A549 treated with DMSO at 1 μM for 4 hours (cell line): ENCODE data around the gene HCN2. TPM values are rescaled to one million over a fixed set of nuclear protein-coding genes. Genes with fewer than 3 reads are reported as not detected.

Experiments
- total RNA-seq: library from RNA; stranded (reverse); fragments of 200-300 nt; extraction: Qiagen RNA extraction; gene quantifications from 5 replicates; pipeline ENCODE4 v1.2.3, GENCODE V29; 2022; ENCODE audit warnings: low read depth

Gene HCN2
- 30.9 to 43.9 TPM (median 36.4 TPM) in 5 replicates for total RNA-seq

GRCh38 chr19:589693-590395 lies at the start of gene HCN2:
HCN2 (plus strand) TSS chr19:589881; CDS start chr19:589946, 65 bp downstream.

DNA sequence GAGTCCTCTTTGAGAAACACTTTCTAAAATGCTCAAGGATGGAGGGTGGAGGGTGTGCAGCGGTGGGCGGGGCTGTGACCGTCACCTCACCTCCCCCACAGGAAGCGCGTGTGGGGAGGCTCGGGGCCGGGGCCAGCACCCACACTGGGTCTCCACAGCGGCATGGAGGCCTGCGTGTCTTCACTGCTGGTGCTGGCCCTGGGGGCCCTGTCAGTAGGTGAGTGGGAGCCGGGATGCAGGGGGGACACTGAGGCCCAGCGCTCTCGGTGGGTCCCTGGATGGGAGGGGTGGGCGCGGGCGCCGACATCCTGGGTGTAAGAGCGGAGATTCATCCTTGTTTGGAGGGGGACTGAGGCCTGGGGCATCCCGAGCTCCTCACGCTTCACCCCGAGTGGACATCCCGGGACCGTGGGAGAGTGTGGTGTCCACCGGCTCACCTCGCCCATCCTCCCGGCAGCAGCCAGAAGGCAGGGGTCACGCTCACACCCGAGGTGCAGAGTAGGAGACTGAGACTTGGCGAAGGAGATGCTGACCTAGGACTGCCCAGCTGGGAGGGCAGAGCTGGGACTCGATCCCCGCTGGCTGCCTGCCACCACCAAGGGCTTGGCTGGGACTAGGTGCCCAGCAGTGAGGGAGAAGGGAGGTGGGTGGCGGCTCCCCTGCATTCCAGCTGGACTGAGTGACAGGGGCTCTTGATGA lies 45.6 kb upstream of the HCN2 start, which contains the start of gene GZMM:
Gene GZMM, plus strand, starts transcription at position 144 of the 699 bp plus-strand sequence. Its CDS starts 19 bp downstream, at position 163.

GRCh38 chr19:572140-572742 lies 17.4 kb upstream of the HCN2 start, which contains the start of gene BSG:
BSG (plus strand) TSS chr19:572596; CDS start chr19:572635, 39 bp downstream.

DNA sequence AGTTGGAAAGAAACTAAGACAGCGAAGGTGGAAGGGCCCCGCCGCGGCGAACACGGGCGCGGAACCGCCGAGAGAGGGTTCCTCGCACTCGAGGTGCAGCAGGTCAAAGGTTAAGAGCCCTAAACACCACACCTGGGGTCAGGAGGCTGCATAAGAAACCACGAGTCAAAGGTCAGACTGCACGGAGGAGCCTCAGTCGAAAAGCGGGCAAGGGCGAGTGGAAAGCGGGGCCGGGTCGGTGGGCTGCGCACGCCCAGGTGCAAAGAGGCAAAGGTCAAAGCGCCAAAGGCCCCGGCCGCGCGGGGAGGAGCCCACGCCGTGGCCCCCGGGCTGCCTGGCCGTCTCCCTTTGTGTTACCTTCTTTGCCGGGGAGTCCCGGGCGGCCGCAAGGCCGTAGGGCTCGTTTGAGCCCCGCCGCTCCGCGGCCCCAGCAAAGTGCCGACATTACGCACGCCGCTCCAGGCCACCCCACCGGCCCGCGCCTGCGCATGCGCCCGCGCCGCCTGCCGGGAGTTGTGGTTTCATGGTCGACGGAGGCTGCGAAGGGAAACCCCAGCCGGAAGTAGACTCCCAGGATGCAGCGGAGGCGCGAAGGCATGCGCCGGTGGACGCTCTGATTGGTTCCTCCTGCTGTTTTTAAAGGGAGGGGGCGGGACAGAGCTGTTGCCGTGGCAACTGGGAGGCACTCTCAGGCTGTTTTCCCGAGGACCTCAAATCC lies 43.5 kb downstream of the HCN2 start, which contains the start of gene POLRMT:
Gene POLRMT, minus strand, starts transcription at position 470 of the 718 bp plus-strand sequence. Its CDS starts 25 bp downstream, at position 445.

DNA sequence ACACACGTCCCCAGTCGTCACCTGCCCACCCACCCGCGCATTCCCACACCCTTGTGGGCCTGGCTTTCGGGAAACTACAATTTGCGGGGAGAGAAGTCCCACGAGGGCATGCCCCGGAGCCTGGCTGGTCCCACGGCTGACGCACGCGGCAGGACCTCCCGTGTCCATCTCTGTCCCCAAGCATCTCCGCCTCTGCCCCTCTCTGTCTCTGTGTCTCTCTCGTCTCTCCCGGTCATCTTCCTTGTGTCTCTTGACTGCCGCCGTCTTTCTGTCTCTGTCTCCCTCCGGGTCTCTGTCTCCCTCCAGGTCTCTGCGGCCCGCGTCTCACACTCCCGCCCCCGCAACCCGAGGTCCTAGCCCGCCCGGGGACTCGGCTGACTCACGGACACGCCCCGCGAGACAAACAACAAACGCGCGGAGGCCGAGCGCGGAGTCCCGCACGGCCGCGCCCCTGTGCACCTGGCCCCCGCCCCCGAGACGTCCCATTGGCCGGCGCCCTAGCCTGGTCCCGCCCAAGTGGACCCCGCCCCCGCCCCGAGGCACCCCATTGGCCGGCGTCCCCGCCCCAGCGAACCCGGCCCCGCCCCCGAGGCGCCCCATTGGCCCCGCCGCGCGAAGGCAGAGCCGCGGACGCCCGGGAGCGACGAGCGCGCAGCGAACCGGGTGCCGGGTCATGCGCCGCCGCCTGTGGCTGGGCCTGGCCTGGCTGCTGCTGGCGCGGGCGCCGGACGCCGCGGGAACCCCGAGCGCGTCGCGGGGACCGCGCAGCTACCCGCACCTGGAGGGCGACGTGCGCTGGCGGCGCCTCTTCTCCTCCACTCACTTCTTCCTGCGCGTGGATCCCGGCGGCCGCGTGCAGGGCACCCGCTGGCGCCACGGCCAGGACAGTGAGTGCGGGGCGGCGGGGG lies 49.8 kb downstream of the HCN2 start, which contains the start of gene FGF22:
Gene FGF22, plus strand, starts transcription at position 627 of the 908 bp plus-strand sequence. Its CDS starts 47 bp downstream, at position 674.

GRCh38 chr19:662962-663681 lies 73.4 kb downstream of the HCN2 start, which contains the start of gene RNF126:
RNF126 (minus strand) TSS chr19:663214; CDS start chr19:663121, 93 bp downstream.

Other genes starting within 250 kb of the HCN2 start
- gene MIER2, start 245.1 kb upstream of the HCN2 start, total RNA-seq, result 17.8 to 23.8 TPM (median 19.7 TPM) in 5 replicates
- gene C2CD4C, start 180.7 kb upstream of the HCN2 start, total RNA-seq, result 0.22 to 0.60 TPM (median 0.58 TPM) in 5 replicates
- gene SHC2, start 128.8 kb upstream of the HCN2 start, total RNA-seq, result 0.82 to 1.1 TPM (median 0.95 TPM) in 5 replicates
- 0.17 to 0.42 TPM (median 0.31 TPM) in 5 replicates for gene MADCAM1, start 93.4 kb upstream of the HCN2 start, total RNA-seq
- 10.7 to 15.7 TPM (median 14.1 TPM) in 5 replicates for gene TPGS1, start 82.4 kb upstream of the HCN2 start, total RNA-seq
- gene CDC34, start 58.1 kb upstream of the HCN2 start, total RNA-seq, result 67.0 to 104 TPM (median 93.1 TPM) in 5 replicates
- gene GZMM, start 45.8 kb upstream of the HCN2 start, total RNA-seq, result 0.23 to 0.31 TPM (median 0.26 TPM) in 5 replicates
- gene BSG, start 17.3 kb upstream of the HCN2 start, total RNA-seq, result 669 to 733 TPM (median 672 TPM) in 5 replicates
- gene POLRMT, start 43.7 kb downstream of the HCN2 start, total RNA-seq, result 64.0 to 104 TPM (median 94.3 TPM) in 5 replicates
- gene FGF22, start 50.0 kb downstream of the HCN2 start, total RNA-seq, result 0.32 to 0.97 TPM (median 0.76 TPM) in 5 replicates
- gene RNF126, start 73.3 kb downstream of the HCN2 start, total RNA-seq, result 59.2 to 69.6 TPM (median 63.5 TPM) in 5 replicates
- gene FSTL3, start 86.5 kb downstream of the HCN2 start, total RNA-seq, result 126 to 139 TPM (median 135 TPM) in 5 replicates
- gene PRSS57, start 105.6 kb downstream of the HCN2 start, total RNA-seq, result 0.09 to 0.31 TPM (median 0.12 TPM) in 4 of 5 replicates, not detected in the other
- gene PALM, start 119.1 kb downstream of the HCN2 start, total RNA-seq, result 11.5 to 17.0 TPM (median 13.6 TPM) in 5 replicates
- gene MISP, start 161.2 kb downstream of the HCN2 start, total RNA-seq, result 86.2 to 99.9 TPM (median 95.7 TPM) in 5 replicates
- gene PTBP1, start 207.6 kb downstream of the HCN2 start, total RNA-seq, result 222 to 238 TPM (median 234 TPM) in 5 replicates
- 1.9 to 4.8 TPM (median 3.8 TPM) in 5 replicates for gene PLPPR3, start 232.1 kb downstream of the HCN2 start, total RNA-seq
- gene AZU1, start 238.0 kb downstream of the HCN2 start, total RNA-seq, result 0.14 to 0.34 TPM (median 0.22 TPM) in 4 of 5 replicates, not detected in the other